WTC11 (cell line): Measurements from ENCODE around the gene ARHGAP42. TPM values are rescaled to one million over a fixed set of nuclear protein-coding genes. Genes with fewer than 3 reads are reported as not detected.

Source experiments
- ATAC-seq: fragments of 200-7000 bp; cut with Tn5 transposase; 2 replicates; pipeline ENCODE4 v1.10.0; 2021; ENCODE audit warnings: mild to moderate bottlenecking, moderate library complexity
- Bru-seq: library from RNA; stranded (reverse); fragments of 400-500 nt; gene quantifications from one replicate; lab custom pipeline; 2021; lab: Mats Ljungman, UMichigan
- CTCF ChIA-PET: fragments of 300-600 bp; sonication (Branson Sonifier 250); formaldehyde crosslinking; loops from one replicate; lab custom pipeline; 2021; ENCODE audit warnings: antibody characterized with exemption; lab: Charles Lee
- POLR2A ChIA-PET: fragments of 350-600 bp; sonication (Branson Sonifier 250); formaldehyde crosslinking; loops from one replicate; lab custom pipeline; 2021; ENCODE audit warnings: antibody characterized with exemption; lab: Charles Lee
- DNase-seq: peaks from one replicate; pipeline ENCODE4 v3.0.0; 2021; ENCODE audit warnings: low spot score
- H3K27ac Mint-ChIP-seq: 2 replicates; pipeline ENCODE4 v1.8.0; 2021; ENCODE audit warnings: mixed read lengths
- H3K27me3 Mint-ChIP-seq: 2 replicates; pipeline ENCODE4 v1.8.0; 2021; ENCODE audit warnings: low read depth, mild to moderate bottlenecking, moderate library complexity, mixed read lengths
- H3K36me3 Mint-ChIP-seq: 2 replicates; pipeline ENCODE4 v1.8.0; 2021; ENCODE audit warnings: mixed read lengths
- H3K4me1 Mint-ChIP-seq: 2 replicates; pipeline ENCODE4 v1.8.0; 2022; ENCODE audit warnings: mixed read lengths
- H3K4me3 Mint-ChIP-seq: 2 replicates; pipeline ENCODE4 v1.8.0; 2021; ENCODE audit warnings: mild to moderate bottlenecking, moderate library complexity, mixed read lengths
- H3K9me3 Mint-ChIP-seq: 2 replicates; pipeline ENCODE4 v1.8.0; 2021; ENCODE audit warnings: mixed read lengths
- CDX4 ChIP-seq: fragments of 250-450 bp; sonication (Bioruptor Pico); IDR thresholded peaks from 2 replicates; pipeline ENCODE4 v1.9.0; 2021; ENCODE audit warnings: moderate library complexity, mild to moderate bottlenecking, inconsistent platforms, borderline replicate concordance
- CREM ChIP-seq: sonication (generic); formaldehyde crosslinking; IDR thresholded peaks from 2 replicates; pipeline ENCODE4 v1.8.1; 2022; ENCODE audit warnings: mild to moderate bottlenecking, missing genetic modification reagents, moderate library complexity
- ETV6 ChIP-seq: sonication (generic); formaldehyde crosslinking; IDR thresholded peaks from 2 replicates; pipeline ENCODE4 v1.8.1; 2022; ENCODE audit warnings: mild to moderate bottlenecking, missing genetic modification reagents
- FOXK1 ChIP-seq: sonication (generic); formaldehyde crosslinking; IDR thresholded peaks from 2 replicates; pipeline ENCODE4 v1.8.0; 2022; ENCODE audit warnings: mild to moderate bottlenecking, moderate library complexity, missing genetic modification reagents
- FOXP1 ChIP-seq: sonication (generic); formaldehyde crosslinking; IDR thresholded peaks from 2 replicates; pipeline ENCODE4 v1.8.0; 2022; ENCODE audit warnings: missing genetic modification reagents, mild to moderate bottlenecking, moderate library complexity, borderline replicate concordance
- JUN ChIP-seq: sonication (generic); formaldehyde crosslinking; IDR thresholded peaks from 2 replicates; pipeline ENCODE4 v1.8.0; 2023; ENCODE audit warnings: mild to moderate bottlenecking, missing genetic modification reagents
- KAT7 ChIP-seq: sonication (generic); formaldehyde crosslinking; IDR thresholded peaks from 2 replicates; pipeline ENCODE4 v1.8.1; 2023; ENCODE audit warnings: missing genetic modification reagents, mild to moderate bottlenecking, borderline replicate concordance
- OVOL2 ChIP-seq: fragments of 250-450 bp; sonication (Bioruptor Pico); IDR thresholded peaks from 2 replicates; pipeline ENCODE4 v1.9.0; 2021; ENCODE audit warnings: mild to moderate bottlenecking, borderline replicate concordance
- PREB ChIP-seq: sonication (generic); formaldehyde crosslinking; IDR thresholded peaks from 2 replicates; pipeline ENCODE4 v1.8.1; 2022; ENCODE audit warnings: mild to moderate bottlenecking, missing genetic modification reagents, moderate library complexity, borderline replicate concordance
- PRRX2 ChIP-seq: fragments of 250-450 bp; sonication (Bioruptor Pico); IDR thresholded peaks from 2 replicates; pipeline ENCODE4 v1.8.0; 2021; ENCODE audit warnings: mild to moderate bottlenecking
- RELA ChIP-seq: sonication (generic); formaldehyde crosslinking; IDR thresholded peaks from 2 replicates; pipeline ENCODE4 v1.8.1; 2022; ENCODE audit warnings: missing genetic modification reagents, mild to moderate bottlenecking, borderline replicate concordance
- SP1 ChIP-seq: sonication (generic); formaldehyde crosslinking; conservative IDR thresholded peaks from 2 replicates; pipeline ENCODE4 v1.8.1; 2022; ENCODE audit warnings: missing genetic modification reagents
- TCF7 ChIP-seq: sonication (generic); formaldehyde crosslinking; IDR thresholded peaks from 2 replicates; pipeline ENCODE4 v1.8.0; 2022; ENCODE audit warnings: mild to moderate bottlenecking, low read depth, missing genetic modification reagents, moderate library complexity
- ZBTB43 ChIP-seq: sonication (generic); formaldehyde crosslinking; IDR thresholded peaks from 2 replicates; pipeline ENCODE4 v1.8.1; 2023; ENCODE audit warnings: mild to moderate bottlenecking, missing genetic modification reagents
- ZNF232 ChIP-seq: sonication (generic); formaldehyde crosslinking; IDR thresholded peaks from 2 replicates; pipeline ENCODE4 v1.8.0; 2022; ENCODE audit warnings: mild to moderate bottlenecking, missing genetic modification reagents
- ZNF416 ChIP-seq: fragments of 250-450 bp; sonication (Bioruptor Pico); IDR thresholded peaks from 2 replicates; pipeline ENCODE4 v1.9.0; 2021; ENCODE audit warnings: mild to moderate bottlenecking, inconsistent platforms
- long read RNA-seq, 3 experiments: library from RNA in 1 of 3; library from capped mRNA in 1 of 3; library from polyadenylated mRNA in 1 of 3; unstranded in 2 of 3; stranded (forward) in 1 of 3; transcript quantifications; one replicate each; pipeline ENCODE4 v2.0.0, GENCODE V29; 2021
- total RNA-seq: library from RNA; stranded (reverse); gene quantifications from 3 replicates; pipeline ENCODE4 v1.2.3, GENCODE V29; 2021
- TF ChIP-seq, protein P1 (sequence below): sonication (generic); formaldehyde crosslinking; IDR thresholded peaks from 2 replicates; pipeline ENCODE4 v1.8.1; 2023; ENCODE audit warnings: mild to moderate bottlenecking, moderate library complexity, missing genetic modification reagents
- TF ChIP-seq, protein P2 (sequence below): fragments of 200-600 bp; IDR thresholded peaks from 2 replicates; pipeline ENCODE4 v1.8.0; 2022; ENCODE audit warnings: antibody characterized with exemption
- TF ChIP-seq, protein P3 (sequence below): sonication (generic); formaldehyde crosslinking; IDR thresholded peaks from 2 replicates; pipeline ENCODE4 v1.8.0; 2022; ENCODE audit warnings: mild to moderate bottlenecking, missing genetic modification reagents
- TF ChIP-seq, protein P4 (sequence below): sonication (generic); formaldehyde crosslinking; IDR thresholded peaks from 2 replicates; pipeline ENCODE4 v1.8.1; 2022; ENCODE audit warnings: missing genetic modification reagents, borderline replicate concordance

ARHGAP42 gene, protein sequence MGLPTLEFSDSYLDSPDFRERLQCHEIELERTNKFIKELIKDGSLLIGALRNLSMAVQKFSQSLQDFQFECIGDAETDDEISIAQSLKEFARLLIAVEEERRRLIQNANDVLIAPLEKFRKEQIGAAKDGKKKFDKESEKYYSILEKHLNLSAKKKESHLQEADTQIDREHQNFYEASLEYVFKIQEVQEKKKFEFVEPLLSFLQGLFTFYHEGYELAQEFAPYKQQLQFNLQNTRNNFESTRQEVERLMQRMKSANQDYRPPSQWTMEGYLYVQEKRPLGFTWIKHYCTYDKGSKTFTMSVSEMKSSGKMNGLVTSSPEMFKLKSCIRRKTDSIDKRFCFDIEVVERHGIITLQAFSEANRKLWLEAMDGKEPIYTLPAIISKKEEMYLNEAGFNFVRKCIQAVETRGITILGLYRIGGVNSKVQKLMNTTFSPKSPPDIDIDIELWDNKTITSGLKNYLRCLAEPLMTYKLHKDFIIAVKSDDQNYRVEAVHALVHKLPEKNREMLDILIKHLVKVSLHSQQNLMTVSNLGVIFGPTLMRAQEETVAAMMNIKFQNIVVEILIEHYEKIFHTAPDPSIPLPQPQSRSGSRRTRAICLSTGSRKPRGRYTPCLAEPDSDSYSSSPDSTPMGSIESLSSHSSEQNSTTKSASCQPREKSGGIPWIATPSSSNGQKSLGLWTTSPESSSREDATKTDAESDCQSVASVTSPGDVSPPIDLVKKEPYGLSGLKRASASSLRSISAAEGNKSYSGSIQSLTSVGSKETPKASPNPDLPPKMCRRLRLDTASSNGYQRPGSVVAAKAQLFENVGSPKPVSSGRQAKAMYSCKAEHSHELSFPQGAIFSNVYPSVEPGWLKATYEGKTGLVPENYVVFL
- total RNA-seq (30.0 to 32.5 TPM (median 31.7 TPM) in 3 replicates), Bru-seq, nascent RNA (percentile 79 among the genes with signal in this experiment)
- long read RNA-seq, experiment 1, full-length matches to known transcripts: 59 of 82 reads
- long read RNA-seq, experiment 1, partial matches to known transcripts: 10 of 82 reads
- long read RNA-seq, experiment 1, other reads (novel, unspliced or antisense): 13 of 82 reads
- long read RNA-seq, experiment 2, full-length matches to known transcripts: 21 of 39 reads
- long read RNA-seq, experiment 2, partial matches to known transcripts: 5 of 39 reads
- long read RNA-seq, experiment 2, other reads (novel, unspliced or antisense): 13 of 39 reads
- long read RNA-seq, experiment 3, full-length matches to known transcripts: 1 of 1 reads
- long read RNA-seq, experiment 3, partial matches to known transcripts: 0 of 1 reads
- long read RNA-seq, experiment 3, other reads (novel, unspliced or antisense): 0 of 1 reads

DNA sequence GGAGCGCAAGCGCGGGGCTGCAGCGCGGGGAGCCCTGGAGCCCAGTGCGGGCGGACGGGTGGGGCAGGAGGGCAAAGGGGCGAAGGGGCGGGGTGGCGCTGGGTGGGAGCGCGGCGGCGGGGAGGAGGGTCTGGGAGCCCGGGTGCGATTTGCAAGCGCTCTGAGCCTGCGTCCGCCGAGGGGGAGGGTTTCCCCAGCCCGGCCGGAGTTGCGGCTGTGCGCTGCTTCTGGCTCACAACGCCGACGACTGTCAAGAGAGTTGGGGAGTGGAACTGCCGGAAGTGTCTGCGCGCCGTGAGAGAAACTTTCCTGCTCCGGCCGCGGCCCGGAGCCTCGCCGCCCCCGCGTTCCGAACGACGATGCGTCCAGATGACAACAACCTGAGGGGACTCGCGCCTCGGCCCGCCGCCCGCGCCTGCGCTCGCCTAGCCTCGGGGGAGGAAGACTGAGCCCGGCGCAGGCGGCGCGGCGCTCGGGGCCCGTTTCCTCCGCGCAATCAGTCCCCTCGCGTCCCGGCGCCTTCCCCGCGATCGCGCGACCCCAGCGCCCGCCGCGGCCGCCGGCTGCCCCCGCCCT lies at the start of gene ARHGAP42:
TSS of gene ARHGAP42 (plus strand) at position 235 of the 576 bp plus-strand sequence. CDS start 391 bp downstream, outside the sequence.
- H3K4me1 Mint-ChIP-seq: peaks cover 59% of the 10 kb centered on the region
- peaks cover 5% of the 10 kb centered on the region for H3K9me3 Mint-ChIP-seq
- H3K27me3 Mint-ChIP-seq: no peaks in the 10 kb centered on the region
- ChIA-PET CTCF (interaction anchor here (0.6 to 2.3 kb wide), 25 partner anchors 8 to 293 kb away, joined by 3 to 27 read pairs (median 4); no protein-coding TSS in a partner anchor), POLR2A (interaction anchor here (0.9 to 1.0 kb wide), 2 partner anchors 17 to 39 kb away, joined by 3 read pairs; no protein-coding TSS in a partner anchor)
- TF ChIP-seq PREB (CRISPR knock-in tag) (no peak), ZBTB43 (CRISPR knock-in tag) (peak; percentile 49; the same call in 1 of the 2 replicates), KAT7 (CRISPR knock-in tag) (0 out of 2 replicates have a peak, but pooled peaks have one; percentile 74), TCF7 (CRISPR knock-in tag) (peak; percentile 45; the same call in 1 of the 2 replicates), ETV6 (CRISPR knock-in tag) (0 out of 2 replicates have a peak, but pooled peaks have one; percentile 19), PRRX2 (CRISPR knock-in tag) (no peak), FOXP1 (CRISPR knock-in tag) (peak; percentile 66), CREM (0 out of 2 replicates have a peak, but pooled peaks have one; percentile 46), FOXK1 (CRISPR knock-in tag) (peak; percentile 44; the same call in 1 of the 2 replicates), SP1 (peak; percentile 13; the same call in 1 of the 2 replicates)
- TF ChIP-seq, protein P1, sequence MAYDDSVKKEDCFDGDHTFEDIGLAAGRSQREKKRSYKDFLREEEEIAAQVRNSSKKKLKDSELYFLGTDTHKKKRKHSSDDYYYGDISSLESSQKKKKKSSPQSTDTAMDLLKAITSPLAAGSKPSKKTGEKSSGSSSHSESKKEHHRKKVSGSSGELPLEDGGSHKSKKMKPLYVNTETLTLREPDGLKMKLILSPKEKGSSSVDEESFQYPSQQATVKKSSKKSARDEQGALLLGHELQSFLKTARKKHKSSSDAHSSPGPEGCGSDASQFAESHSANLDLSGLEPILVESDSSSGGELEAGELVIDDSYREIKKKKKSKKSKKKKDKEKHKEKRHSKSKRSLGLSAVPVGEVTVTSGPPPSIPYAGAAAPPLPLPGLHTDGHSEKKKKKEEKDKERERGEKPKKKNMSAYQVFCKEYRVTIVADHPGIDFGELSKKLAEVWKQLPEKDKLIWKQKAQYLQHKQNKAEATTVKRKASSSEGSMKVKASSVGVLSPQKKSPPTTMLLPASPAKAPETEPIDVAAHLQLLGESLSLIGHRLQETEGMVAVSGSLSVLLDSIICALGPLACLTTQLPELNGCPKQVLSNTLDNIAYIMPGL: 0 out of 2 replicates have a peak, but pooled peaks have one; percentile 39
- TF ChIP-seq, protein P2, sequence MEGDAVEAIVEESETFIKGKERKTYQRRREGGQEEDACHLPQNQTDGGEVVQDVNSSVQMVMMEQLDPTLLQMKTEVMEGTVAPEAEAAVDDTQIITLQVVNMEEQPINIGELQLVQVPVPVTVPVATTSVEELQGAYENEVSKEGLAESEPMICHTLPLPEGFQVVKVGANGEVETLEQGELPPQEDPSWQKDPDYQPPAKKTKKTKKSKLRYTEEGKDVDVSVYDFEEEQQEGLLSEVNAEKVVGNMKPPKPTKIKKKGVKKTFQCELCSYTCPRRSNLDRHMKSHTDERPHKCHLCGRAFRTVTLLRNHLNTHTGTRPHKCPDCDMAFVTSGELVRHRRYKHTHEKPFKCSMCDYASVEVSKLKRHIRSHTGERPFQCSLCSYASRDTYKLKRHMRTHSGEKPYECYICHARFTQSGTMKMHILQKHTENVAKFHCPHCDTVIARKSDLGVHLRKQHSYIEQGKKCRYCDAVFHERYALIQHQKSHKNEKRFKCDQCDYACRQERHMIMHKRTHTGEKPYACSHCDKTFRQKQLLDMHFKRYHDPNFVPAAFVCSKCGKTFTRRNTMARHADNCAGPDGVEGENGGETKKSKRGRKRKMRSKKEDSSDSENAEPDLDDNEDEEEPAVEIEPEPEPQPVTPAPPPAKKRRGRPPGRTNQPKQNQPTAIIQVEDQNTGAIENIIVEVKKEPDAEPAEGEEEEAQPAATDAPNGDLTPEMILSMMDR: no peak
- DNase-seq (peak; percentile 92), ATAC-seq (peak; percentile 84)
- peak within 1 kb of the TSS; percentile 97 for H3K4me3 Mint-ChIP-seq
- peaks cover 11% of the 10 kb centered on the region for H3K36me3 Mint-ChIP-seq
- peak within 1 kb of the TSS; percentile 100 for H3K27ac Mint-ChIP-seq

- H3K9me3 Mint-ChIP-seq: peaks cover 10% of the 10 kb centered on the region
- no peaks in the 10 kb centered on the region; the same call in 1 of the 2 replicates for H3K27me3 Mint-ChIP-seq
- no peak overlapping the region for H3K4me3 Mint-ChIP-seq
- ATAC-seq (no peak), DNase-seq (no peak)
- H3K27ac Mint-ChIP-seq: no peak overlapping the region
- peaks cover 18% of the 10 kb centered on the region for H3K4me1 Mint-ChIP-seq
- POLR2A ChIA-PET: no interaction called here
- CTCF ChIA-PET: no interaction called here
- no peaks in the 10 kb centered on the region for H3K36me3 Mint-ChIP-seq
- TF ChIP-seq RELA (CRISPR knock-in tag) (no peak), OVOL2 (CRISPR knock-in tag) (no peak), JUN (CRISPR knock-in tag) (no peak), ZNF416 (CRISPR knock-in tag) (no peak), CDX4 (CRISPR knock-in tag) (no peak), ZNF232 (CRISPR knock-in tag) (no peak)
- TF ChIP-seq, protein P3, sequence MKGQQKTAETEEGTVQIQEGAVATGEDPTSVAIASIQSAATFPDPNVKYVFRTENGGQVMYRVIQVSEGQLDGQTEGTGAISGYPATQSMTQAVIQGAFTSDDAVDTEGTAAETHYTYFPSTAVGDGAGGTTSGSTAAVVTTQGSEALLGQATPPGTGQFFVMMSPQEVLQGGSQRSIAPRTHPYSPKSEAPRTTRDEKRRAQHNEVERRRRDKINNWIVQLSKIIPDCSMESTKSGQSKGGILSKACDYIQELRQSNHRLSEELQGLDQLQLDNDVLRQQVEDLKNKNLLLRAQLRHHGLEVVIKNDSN (CRISPR knock-in tag): no peak
- TF ChIP-seq, protein P4, sequence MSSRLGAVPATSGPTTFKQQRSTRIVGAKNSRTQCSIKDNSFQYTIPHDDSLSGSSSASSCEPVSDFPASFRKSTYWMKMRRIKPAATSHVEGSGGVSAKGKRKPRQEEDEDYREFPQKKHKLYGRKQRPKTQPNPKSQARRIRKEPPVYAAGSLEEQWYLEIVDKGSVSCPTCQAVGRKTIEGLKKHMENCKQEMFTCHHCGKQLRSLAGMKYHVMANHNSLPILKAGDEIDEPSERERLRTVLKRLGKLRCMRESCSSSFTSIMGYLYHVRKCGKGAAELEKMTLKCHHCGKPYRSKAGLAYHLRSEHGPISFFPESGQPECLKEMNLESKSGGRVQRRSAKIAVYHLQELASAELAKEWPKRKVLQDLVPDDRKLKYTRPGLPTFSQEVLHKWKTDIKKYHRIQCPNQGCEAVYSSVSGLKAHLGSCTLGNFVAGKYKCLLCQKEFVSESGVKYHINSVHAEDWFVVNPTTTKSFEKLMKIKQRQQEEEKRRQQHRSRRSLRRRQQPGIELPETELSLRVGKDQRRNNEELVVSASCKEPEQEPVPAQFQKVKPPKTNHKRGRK (CRISPR knock-in tag): no peak
Measured at GRCh38 chr11:100637706-100638105, 49.4 kb upstream of the ARHGAP42 start.
